GM18505 (cell line): ENCODE measurements around the gene HRH4.
A peak's percentile ranks its signal among the peaks of the same experiment; 100 is the strongest.

Experiments used
- ATAC-seq: cut with Tn5 transposase; IDR thresholded peaks from one replicate; pipeline ENCODE4 v1.9.1; 2021; ENCODE audit not compliant: unreplicated experiment
- POLR2A ChIP-seq: IDR thresholded peaks from 4 replicates; pipeline ENCODE4 v1.6.1; 2011; ENCODE audit warnings: borderline replicate concordance; ENCODE audit not compliant: insufficient read depth, insufficient read length; ENCODE audit errors: extremely low read depth

Gene HRH4

GRCh38 chr18:24474406-24474805, 14.0 kb downstream of the HRH4 start:
- ATAC-seq, result no peak
- no peak for TF ChIP-seq POLR2A

GRCh38 chr18:24475926-24476589, 15.6 kb downstream of the HRH4 start:
- TF ChIP-seq POLR2A, result no peak
- no peak for ATAC-seq

GRCh38 chr18:24479371-24479770, 18.9 kb downstream of the HRH4 start:
- no peak for TF ChIP-seq POLR2A
- ATAC-seq, result no peak

GRCh38 chr18:24482821-24483220, 22.4 kb downstream of the HRH4 start:
- no peak for TF ChIP-seq POLR2A
- ATAC-seq, result no peak

DNA sequence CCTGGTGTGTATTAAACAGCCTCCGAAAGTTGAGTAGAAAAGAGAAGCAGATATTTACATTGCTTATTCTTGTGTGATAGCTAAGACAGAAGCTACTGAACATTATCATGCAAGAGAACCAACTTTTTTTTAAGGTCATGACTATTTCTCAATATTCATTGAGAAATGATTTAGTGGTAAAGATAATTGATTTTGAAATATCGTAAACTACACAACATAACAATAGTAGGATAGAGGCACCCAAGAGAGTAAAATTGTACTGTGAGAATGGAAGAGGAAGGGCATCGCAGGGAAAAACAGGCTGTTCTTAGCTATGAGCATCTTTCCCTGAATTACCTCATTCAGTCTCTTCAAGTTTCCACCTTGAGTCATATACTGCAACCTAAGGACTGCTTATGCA, 25.2 kb downstream of the HRH4 start:
- ATAC-seq, result no peak
- TF ChIP-seq POLR2A, result no peak

GRCh38 chr18:24486684-24487083, 26.2 kb downstream of the HRH4 start:
- TF ChIP-seq POLR2A, result no peak
- ATAC-seq, result no peak

GRCh38 chr18:24488824-24489493, 28.5 kb downstream of the HRH4 start:
- no peak for ATAC-seq
- TF ChIP-seq POLR2A, result no peak

GRCh38 chr18:24490539-24490938, 30.1 kb downstream of the HRH4 start:
- no peak for TF ChIP-seq POLR2A

GRCh38 chr18:24491927-24492834, 31.7 kb downstream of the HRH4 start:
- ATAC-seq, result peak; percentile 78

More at GRCh38 chr18:24490539-24490938, 30.1 kb downstream of the HRH4 start:
- no peak for ATAC-seq

DNA sequence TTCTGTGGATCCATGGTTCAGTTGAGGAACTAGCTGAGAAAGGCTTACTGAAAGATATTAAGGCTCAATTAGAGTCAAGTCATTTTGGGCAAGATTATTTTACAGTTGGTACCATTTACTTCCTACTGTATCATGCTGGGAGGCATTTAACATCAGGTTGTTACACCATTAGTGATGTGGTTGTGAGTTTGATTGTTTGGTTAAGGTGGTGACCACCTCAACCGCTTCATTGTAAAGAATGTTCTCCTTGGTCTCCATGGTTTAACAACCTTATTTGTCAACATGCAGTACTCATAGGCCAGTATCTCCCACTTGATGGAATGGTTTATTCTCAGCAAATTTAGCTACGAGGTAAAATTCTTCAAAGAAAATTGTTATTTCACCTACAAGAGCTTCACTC, 34.1 kb downstream of the HRH4 start:
- no peak for ATAC-seq
- no peak for TF ChIP-seq POLR2A

More at GRCh38 chr18:24491927-24492834, 31.7 kb downstream of the HRH4 start:
- TF ChIP-seq POLR2A, result no peak

DNA sequence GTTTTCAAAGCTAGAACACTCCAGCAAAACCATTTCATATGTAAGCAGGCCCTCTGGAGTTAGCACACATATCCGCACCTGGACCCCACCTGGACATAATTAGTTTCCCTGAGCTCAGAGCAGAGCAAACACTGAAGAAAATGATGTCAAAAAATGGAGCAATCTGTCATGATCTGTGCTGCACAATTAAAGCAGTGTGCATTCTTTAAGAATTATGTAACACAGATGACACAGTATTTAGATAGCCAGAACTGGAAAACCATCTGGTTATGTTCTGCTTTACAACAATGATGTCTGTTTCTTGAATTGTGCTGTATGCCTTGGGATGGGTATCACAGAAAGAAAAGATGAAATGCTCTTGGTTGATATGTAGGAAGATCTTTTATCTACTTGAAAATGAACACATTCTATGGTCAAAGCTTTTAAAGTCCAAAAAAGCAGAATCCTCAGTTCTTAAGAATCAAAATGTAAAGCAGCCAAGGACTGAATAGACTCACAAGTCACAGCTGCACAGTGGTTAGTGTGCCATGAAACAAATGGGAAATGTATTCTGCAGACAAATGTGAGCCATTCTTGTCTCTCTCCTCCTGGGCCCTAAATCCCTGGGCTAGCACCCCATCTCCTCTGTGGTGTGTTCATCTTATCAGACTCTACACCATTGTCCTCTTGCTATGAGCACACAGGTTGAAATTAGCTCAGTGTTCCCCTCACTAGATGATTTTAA, 36.8 kb downstream of the HRH4 start:
- no peak for ATAC-seq
- no peak for TF ChIP-seq POLR2A

DNA sequence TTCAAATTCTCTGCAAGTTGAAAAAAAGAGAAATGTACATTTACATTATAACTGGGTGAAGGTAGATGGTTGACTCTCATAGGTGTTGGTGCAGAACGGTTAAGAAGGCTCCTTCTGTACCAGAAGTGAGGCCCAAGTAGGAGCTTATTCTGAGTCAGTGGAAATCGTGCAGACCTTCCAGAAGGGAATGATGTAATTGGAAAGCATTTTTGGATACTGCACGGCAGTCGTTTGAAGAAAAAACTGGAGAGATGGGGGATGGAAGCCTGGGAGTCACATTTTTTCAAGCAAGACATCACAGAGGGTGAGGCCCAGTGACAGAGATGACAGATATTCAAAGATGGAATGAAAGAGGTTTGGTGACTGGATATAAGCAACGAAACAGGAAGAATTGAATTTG, 39.4 kb downstream of the HRH4 start:
- no peak for ATAC-seq
- no peak for TF ChIP-seq POLR2A

GRCh38 chr18:24500217-24500616, 39.8 kb downstream of the HRH4 start:
- ATAC-seq, result no peak
- TF ChIP-seq POLR2A, result no peak

- no peak for TF ChIP-seq POLR2A
- no peak for ATAC-seq
Measured at GRCh38 chr18:24500766-24501165, 40.3 kb downstream of the HRH4 start.
